Uterus (tissue), 4 donors: Measurements from ENCODE around the gene NHEJ1. TPM values are rescaled to one million over a fixed set of nuclear protein-coding genes. Genes with fewer than 3 reads are reported as not detected.

Source experiments
- DNase-seq, 2 donors: peaks; one replicate each; pipeline ENCODE4 v3.0.0-alpha.2; 2019 to 2020
- H3K27ac ChIP-seq, 2 donors: fragments of 200-600 bp; sonication (generic); 1 replicate in 1 of 2; 2 replicates in 1 of 2; pipeline ENCODE4 v1.5.1; 2016 to 2018
- H3K27me3 ChIP-seq, 2 donors: fragments of 200-600 bp; sonication (generic); one replicate each; pipeline ENCODE4 v1.5.1; 2018 to 2019; ENCODE audit warnings: control low read depth in 1 of 2
- H3K36me3 ChIP-seq, 2 donors: fragments of 200-600 bp; sonication (generic); one replicate each; pipeline ENCODE4 v1.5.1; 2019; ENCODE audit warnings: control low read depth in 1 of 2
- H3K4me1 ChIP-seq, 2 donors: fragments of 200-600 bp; sonication (generic); one replicate each; pipeline ENCODE4 v1.5.1; 2018 to 2019; ENCODE audit warnings: control low read depth in 1 of 2
- H3K4me3 ChIP-seq, 2 donors: fragments of 200-600 bp; sonication (generic); 1 replicate in 1 of 2; 2 replicates in 1 of 2; pipeline ENCODE4 v1.5.1; 2018 to 2019; ENCODE audit warnings: mild to moderate bottlenecking in 1 of 2
- H3K9me3 ChIP-seq, 2 donors: fragments of 200-600 bp; sonication (generic); one replicate each; pipeline ENCODE4 v1.5.1; 2019; ENCODE audit warnings: control low read depth in 1 of 2
- POLR2A ChIP-seq, 2 donors: fragments of 450-650 bp; IDR thresholded peaks; one replicate each; pipeline ENCODE4 v1.6.1; 2016; ENCODE audit warnings: antibody characterized with exemption in 2 of 2, mild to moderate bottlenecking in 1 of 2, moderate library complexity in 1 of 2
- intact Hi-C: fragments of 100-400 bp; cut with DNase I; formaldehyde crosslinking; loops from one replicate; pipeline ENCODE4 v1.15.1; 2023; ENCODE audit warnings: low total_unique reads
- total RNA-seq, 4 donors: library from RNA; depleted of rRNA in 3 of 4; stranded (reverse); fragments of >200 nt in 3 of 4; gene quantifications; one replicate each; pipeline versions ENCODE4 v1.1.0 to v1.2.4, GENCODE V29; 2014 to 2023
- TF ChIP-seq, protein P1 (sequence below), 4 experiments: fragments of 200-600 bp in 2 of 4; fragments of 450-650 bp in 2 of 4; sonication (generic) in 2 of 4; IDR thresholded peaks; one replicate each; pipeline ENCODE4 v1.5.1; 2016 to 2019; ENCODE audit warnings: antibody characterized with exemption in 4 of 4, mild to moderate bottlenecking in 2 of 4, moderate library complexity in 1 of 4
- donor health status: DM: yes; HTN: yes; CAD: no.

NHEJ1 gene
- total RNA-seq, 4 donors from 2014 or later = 15.0 to 162 (median 18.1) TPM

DNA sequence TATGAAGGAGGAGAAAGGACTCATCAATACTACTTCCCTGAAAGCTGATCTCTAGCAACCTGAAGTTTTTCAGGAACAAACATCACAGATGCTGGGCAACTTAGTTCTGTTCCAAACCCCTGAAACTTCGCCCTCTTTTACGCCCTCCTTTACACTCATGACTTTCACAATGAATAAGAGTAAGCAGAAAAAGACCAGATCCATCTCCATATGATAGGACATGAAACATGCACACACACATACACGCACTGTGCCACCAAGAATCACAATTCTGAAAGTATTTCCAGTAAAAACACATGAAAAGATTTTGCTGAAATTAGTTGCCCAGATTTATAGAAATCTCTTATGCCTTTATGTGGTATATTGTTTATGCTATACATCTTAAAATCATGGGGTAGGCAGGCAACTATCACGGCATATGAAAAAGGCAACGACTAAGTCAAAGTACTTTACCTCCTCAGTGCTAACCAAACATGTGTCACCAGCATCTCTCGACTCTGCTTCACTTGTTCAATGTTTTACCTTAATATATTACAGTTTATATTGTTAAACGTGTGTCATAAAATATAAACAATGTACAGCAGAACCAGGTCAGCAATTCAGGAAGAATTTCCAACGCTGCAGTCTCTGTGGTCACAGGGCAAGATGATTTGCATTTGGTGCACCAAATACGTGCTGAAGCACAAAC is 47.8 kb downstream of the NHEJ1 start:
- no peaks in the 10 kb centered on the region for H3K9me3 ChIP-seq
- no peak for DNase-seq
- intact Hi-C loops = no loop called here
- TF ChIP-seq, protein P1, sequence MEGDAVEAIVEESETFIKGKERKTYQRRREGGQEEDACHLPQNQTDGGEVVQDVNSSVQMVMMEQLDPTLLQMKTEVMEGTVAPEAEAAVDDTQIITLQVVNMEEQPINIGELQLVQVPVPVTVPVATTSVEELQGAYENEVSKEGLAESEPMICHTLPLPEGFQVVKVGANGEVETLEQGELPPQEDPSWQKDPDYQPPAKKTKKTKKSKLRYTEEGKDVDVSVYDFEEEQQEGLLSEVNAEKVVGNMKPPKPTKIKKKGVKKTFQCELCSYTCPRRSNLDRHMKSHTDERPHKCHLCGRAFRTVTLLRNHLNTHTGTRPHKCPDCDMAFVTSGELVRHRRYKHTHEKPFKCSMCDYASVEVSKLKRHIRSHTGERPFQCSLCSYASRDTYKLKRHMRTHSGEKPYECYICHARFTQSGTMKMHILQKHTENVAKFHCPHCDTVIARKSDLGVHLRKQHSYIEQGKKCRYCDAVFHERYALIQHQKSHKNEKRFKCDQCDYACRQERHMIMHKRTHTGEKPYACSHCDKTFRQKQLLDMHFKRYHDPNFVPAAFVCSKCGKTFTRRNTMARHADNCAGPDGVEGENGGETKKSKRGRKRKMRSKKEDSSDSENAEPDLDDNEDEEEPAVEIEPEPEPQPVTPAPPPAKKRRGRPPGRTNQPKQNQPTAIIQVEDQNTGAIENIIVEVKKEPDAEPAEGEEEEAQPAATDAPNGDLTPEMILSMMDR (IDR thresholded peaks at IDR 0.05) = no peak
- TF ChIP-seq POLR2A (IDR thresholded peaks at IDR 0.05) = no peak
- H3K4me3 ChIP-seq = no peak overlapping the region
- no peaks in the 10 kb centered on the region for H3K27me3 ChIP-seq
- no peak overlapping the region for H3K27ac ChIP-seq
- no peaks in the 10 kb centered on the region for H3K36me3 ChIP-seq
- H3K4me1 ChIP-seq = no peaks in the 10 kb centered on the region

DNA sequence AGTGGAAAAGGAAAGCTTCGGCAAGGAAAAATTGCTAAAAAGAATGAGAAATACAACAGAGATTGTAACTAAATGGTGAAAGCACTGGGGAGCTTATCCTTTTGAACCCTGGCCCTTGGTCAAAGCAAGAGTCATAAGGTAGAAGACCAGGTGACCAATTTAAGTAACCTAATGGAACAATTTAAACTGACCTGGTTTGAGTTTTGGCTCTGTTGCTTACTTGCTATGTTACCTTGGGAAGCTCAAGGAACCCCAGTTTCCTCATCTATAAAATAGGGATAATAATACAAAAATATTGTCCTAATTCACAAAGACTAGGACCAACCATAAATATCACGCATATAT is 48.6 kb downstream of the NHEJ1 start:
- no peaks in the 10 kb centered on the region for H3K9me3 ChIP-seq
- H3K27me3 ChIP-seq = no peaks in the 10 kb centered on the region
- no peaks in the 10 kb centered on the region for H3K36me3 ChIP-seq
- H3K4me3 ChIP-seq = no peak overlapping the region
- H3K4me1 ChIP-seq = no peaks in the 10 kb centered on the region
- H3K27ac ChIP-seq = no peak overlapping the region
- intact Hi-C loops = no loop called here
- no peak for TF ChIP-seq POLR2A (IDR thresholded peaks at IDR 0.05)
- TF ChIP-seq, protein P1 (IDR thresholded peaks at IDR 0.05) = no peak
- DNase-seq = no peak

DNA sequence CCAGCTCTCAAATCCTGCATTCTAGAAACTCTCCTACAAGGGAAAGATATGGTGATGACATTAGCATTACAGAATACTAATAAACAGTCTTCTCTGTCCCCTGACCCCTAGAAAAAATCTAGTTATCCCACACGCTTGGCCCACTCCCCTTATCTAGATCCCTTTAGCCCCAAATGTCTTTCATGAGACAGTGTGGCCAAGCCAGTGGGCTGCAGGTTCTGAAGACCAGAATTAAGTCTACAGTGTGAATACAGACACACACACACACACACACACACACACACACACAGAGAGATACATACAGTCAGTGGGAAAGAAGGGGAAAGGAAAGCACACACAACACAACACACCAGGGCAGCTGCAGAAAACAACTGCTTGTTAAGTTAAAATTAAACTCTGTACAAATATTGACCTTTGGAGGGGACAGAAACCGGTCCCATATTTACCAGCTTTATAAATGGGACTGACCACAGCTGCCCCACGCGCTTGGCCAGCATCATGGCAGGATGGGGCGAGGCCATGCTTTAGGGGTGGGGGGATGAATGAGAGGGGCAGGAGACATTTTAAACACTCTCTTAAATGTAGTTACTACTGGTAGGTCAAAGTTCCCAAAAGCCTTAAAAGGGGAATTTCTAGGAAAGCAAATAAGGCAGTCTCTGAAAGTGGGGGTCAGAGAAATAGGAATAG is 49.1 kb downstream of the NHEJ1 start:
- intact Hi-C loops = no loop called here
- Histone ChIP-seq H3K27me3 (no peaks in the 10 kb centered on the region), H3K4me1 (no peaks in the 10 kb centered on the region), H3K9me3 (no peaks in the 10 kb centered on the region), H3K27ac (no peak overlapping the region), H3K36me3 (no peaks in the 10 kb centered on the region), H3K4me3 (no peak overlapping the region)
- DNase-seq = no peak
- TF ChIP-seq POLR2A (IDR thresholded peaks at IDR 0.05) = no peak
- TF ChIP-seq, protein P1 (IDR thresholded peaks at IDR 0.05) = no peak

DNA sequence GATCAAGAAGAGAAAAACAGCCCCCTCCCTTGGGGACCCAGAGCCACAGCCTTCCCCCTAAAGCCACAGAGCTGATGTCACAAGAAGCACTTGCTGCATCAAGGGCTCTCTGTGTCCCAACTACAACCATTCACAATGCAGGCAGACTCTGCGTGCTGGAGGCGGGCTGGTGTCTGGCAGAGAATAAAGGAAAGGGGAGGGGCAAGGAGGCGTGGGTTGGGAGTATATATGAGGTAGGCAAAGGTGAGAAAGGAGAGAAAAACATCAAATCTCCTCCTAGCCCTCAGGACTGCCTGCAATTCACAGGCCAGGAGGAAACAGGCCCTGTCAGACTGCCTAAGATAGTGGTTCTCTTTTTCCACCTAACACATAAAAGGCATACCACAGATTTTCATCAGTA is 51.1 kb downstream of the NHEJ1 start:
- Histone ChIP-seq H3K27me3 (no peaks in the 10 kb centered on the region), H3K4me1 (no peaks in the 10 kb centered on the region), H3K9me3 (no peaks in the 10 kb centered on the region), H3K4me3 (no peak overlapping the region), H3K27ac (no peak overlapping the region), H3K36me3 (no peaks in the 10 kb centered on the region)
- no peak for DNase-seq
- no peak for TF ChIP-seq POLR2A (IDR thresholded peaks at IDR 0.05)
- TF ChIP-seq, protein P1 (IDR thresholded peaks at IDR 0.05) = no peak
- intact Hi-C loops = no loop called here

DNA sequence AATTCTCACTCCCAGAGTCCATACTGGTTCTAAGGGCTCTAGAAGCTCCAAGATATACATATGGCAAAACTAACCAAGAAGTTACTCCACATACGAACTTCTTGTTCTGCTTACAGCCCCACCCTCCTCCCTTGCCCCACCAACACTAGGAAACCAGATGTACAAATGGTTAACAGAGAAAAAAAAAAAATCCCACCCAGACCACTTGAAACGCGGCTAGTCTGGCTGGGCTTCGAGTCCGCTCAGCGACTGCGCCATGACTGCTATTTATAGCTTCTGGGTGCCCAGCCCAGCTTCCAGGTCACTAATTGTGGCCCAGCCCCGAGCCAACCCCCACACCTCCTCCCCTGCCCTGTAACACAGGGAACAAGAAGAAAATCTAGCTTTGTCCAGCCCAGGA is 52.9 kb downstream of the NHEJ1 start:
- TF ChIP-seq, protein P1 (IDR thresholded peaks at IDR 0.05) = no peak
- TF ChIP-seq POLR2A (IDR thresholded peaks at IDR 0.05) = no peak
- Histone ChIP-seq H3K9me3 (no peaks in the 10 kb centered on the region), H3K36me3 (no peaks in the 10 kb centered on the region), H3K4me3 (no peak overlapping the region), H3K4me1 (no peaks in the 10 kb centered on the region), H3K27ac (no peak overlapping the region), H3K27me3 (no peaks in the 10 kb centered on the region)
- DNase-seq = no peak
- intact Hi-C loops = no loop called here
